Measurements from ENCODE around the gene AUP1. TPM values are rescaled to one million over a fixed set of nuclear protein-coding genes. Genes with fewer than 3 reads are reported as not detected.

AUP1 gene
- total RNA-seq, 1 donor from 2014 or later, result 143 TPM

DNA sequence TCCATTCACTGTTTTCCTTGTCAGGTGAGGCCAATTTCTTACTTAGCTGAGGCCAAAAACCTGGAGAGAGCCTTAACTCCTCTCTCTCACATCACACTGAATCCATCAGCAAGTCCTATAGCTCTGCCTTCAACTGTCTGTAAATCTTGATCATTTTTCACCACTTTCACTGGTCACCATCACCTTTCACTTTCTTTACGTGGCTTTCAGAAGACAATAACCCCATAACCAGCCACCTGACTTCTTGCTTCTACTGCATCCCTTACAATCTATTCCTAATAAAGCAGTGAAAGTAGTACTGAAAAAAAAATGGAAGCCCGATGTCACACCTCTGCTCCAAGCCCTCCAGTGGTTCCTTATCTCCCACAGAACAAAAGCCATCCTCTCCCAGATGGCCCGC, 16.5 kb upstream of the AUP1 start:
- H3K36me3 ChIP-seq (ENCODE audit: control insufficient read depth, insufficient read depth, low read length), result no peaks in the 10 kb centered on the region
- no peak for DNase-seq (ENCODE audit: low read depth)
- H3K27me3 ChIP-seq (ENCODE audit: control insufficient read depth, insufficient read depth, low read length), result no peaks in the 10 kb centered on the region
- H3K4me3 ChIP-seq (ENCODE audit: low read depth, low read length), result no peak overlapping the region
- TF ChIP-seq, protein P1, sequence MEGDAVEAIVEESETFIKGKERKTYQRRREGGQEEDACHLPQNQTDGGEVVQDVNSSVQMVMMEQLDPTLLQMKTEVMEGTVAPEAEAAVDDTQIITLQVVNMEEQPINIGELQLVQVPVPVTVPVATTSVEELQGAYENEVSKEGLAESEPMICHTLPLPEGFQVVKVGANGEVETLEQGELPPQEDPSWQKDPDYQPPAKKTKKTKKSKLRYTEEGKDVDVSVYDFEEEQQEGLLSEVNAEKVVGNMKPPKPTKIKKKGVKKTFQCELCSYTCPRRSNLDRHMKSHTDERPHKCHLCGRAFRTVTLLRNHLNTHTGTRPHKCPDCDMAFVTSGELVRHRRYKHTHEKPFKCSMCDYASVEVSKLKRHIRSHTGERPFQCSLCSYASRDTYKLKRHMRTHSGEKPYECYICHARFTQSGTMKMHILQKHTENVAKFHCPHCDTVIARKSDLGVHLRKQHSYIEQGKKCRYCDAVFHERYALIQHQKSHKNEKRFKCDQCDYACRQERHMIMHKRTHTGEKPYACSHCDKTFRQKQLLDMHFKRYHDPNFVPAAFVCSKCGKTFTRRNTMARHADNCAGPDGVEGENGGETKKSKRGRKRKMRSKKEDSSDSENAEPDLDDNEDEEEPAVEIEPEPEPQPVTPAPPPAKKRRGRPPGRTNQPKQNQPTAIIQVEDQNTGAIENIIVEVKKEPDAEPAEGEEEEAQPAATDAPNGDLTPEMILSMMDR (IDR thresholded peaks at IDR 0.05; ENCODE audit: insufficient read depth, low read length, poor library complexity, severe bottlenecking), result no peak

DNA sequence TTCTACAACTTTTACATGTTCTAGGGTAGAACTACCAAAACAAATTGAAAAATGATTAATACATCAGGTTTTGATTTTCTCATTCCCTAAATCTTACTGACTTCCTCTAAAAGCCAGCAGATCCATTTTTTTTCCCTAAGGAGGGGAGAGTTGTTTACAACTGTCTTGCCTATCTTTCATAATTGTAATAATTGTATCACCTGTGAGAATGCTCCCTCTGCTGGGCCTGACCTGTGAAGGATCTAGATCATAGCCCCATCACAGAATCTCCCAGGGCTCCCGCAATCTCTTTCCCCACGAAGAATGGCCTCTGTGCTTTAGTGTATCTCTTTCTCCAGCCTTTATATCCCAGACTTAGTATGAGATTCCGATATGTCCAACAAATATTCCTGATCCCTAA, 15.1 kb upstream of the AUP1 start:
- H3K27me3 ChIP-seq (ENCODE audit: control insufficient read depth, insufficient read depth, low read length), result no peaks in the 10 kb centered on the region
- H3K36me3 ChIP-seq (ENCODE audit: control insufficient read depth, insufficient read depth, low read length), result no peaks in the 10 kb centered on the region
- DNase-seq (ENCODE audit: low read depth), result no peak
- TF ChIP-seq, protein P1 (IDR thresholded peaks at IDR 0.05; ENCODE audit: insufficient read depth, low read length, poor library complexity, severe bottlenecking), result peak; percentile 12
- no peak overlapping the region for H3K4me3 ChIP-seq (ENCODE audit: low read depth, low read length)

DNA sequence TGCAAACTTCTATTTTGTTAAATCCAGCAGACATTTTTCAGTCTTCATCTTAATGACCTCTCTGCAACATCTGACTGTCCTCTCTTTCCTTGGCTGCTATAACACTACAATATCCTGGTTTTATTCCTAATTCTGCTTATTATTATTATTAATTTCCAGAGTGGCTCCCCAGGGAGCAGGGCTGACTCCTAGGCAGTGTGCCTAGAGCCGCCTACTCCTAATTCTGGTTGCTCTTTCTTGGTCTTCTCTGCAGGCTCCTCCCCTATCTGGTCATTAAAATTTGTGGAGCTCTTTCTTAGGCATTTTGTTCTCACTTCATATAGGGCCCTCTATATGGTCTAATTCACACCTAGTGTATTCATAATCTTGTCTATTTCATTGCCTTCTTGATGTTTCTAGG, 13.5 kb upstream of the AUP1 start:
- Histone ChIP-seq H3K27me3 (ENCODE audit: control insufficient read depth, insufficient read depth, low read length) (no peaks in the 10 kb centered on the region), H3K36me3 (ENCODE audit: control insufficient read depth, insufficient read depth, low read length) (no peaks in the 10 kb centered on the region), H3K4me3 (ENCODE audit: low read depth, low read length) (no peak overlapping the region)
- no peak for DNase-seq (ENCODE audit: low read depth)
- TF ChIP-seq, protein P1 (IDR thresholded peaks at IDR 0.05; ENCODE audit: insufficient read depth, low read length, poor library complexity, severe bottlenecking), result no peak

DNA sequence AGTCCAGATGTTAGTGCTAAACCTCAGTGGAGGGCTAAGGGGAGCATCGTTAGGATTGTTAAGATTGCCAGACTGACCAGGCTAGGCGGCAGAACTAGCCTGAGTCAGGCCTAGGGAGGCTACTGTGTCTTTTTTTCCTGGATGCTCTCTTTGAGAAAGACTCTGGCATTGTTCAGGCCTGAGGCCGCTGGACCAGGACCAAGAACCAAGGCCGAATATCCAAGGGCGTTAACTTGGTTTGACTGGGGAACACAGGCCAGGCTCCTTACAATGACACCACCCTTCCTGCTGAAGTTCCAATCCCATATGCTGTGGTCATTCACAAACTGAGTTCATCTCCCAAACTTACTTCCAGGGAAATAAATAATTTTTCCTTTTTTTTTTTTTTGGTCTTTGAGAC, 10.8 kb upstream of the AUP1 start:
- no peaks in the 10 kb centered on the region for H3K27me3 ChIP-seq (ENCODE audit: control insufficient read depth, insufficient read depth, low read length)
- DNase-seq (ENCODE audit: low read depth), result no peak
- TF ChIP-seq, protein P1 (IDR thresholded peaks at IDR 0.05; ENCODE audit: insufficient read depth, low read length, poor library complexity, severe bottlenecking), result no peak
- H3K36me3 ChIP-seq (ENCODE audit: control insufficient read depth, insufficient read depth, low read length), result no peaks in the 10 kb centered on the region
- H3K4me3 ChIP-seq (ENCODE audit: low read depth, low read length), result no peak overlapping the region

DNA sequence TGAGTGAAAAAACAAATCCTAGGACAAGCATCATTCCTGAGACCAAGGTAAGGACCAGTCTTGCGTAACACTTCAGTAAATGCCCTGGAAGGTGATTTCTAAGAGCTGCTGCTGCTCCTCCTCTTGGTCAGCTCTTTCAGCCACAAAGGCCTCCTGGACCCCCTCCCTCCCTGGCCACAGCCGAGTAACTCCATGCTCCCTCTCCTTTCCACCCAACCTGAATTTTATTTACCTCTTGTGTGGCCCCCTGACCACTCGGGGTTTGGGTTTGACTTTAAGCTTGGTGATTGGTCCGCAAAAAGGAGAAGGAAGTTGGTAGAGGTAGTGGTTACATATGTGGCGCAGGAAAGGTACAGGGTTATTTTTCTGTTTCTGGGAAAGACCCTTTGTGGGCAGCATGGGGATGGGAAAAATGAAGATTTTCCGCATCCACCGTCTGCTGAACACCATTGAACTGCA, 9.4 kb upstream of the AUP1 start:
- Histone ChIP-seq H3K4me3 (ENCODE audit: low read depth, low read length) (no peak overlapping the region), H3K27me3 (ENCODE audit: control insufficient read depth, insufficient read depth, low read length) (no peaks in the 10 kb centered on the region), H3K36me3 (ENCODE audit: control insufficient read depth, insufficient read depth, low read length) (no peaks in the 10 kb centered on the region)
- TF ChIP-seq, protein P1 (IDR thresholded peaks at IDR 0.05; ENCODE audit: insufficient read depth, low read length, poor library complexity, severe bottlenecking), result no peak
- DNase-seq (ENCODE audit: low read depth), result no peak

DNA sequence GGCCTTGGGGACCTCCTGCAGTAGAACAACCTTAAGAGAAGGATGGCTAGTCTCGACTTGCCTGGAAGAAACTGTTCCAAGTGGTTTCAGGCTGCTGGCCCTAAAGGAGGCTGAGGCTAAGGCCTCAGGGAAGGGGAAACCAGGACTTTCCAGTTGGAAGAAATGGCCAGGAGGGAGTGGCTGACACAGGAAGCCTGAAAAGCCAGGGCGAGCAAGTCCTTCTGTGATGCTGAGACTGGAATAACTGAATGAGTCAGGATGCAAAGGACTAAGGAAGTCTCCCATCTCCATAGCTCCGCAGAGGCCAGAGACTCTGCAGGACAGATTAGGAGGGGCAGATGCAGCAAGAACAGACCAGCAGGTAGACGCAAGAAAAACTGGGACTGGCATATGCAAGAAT, 7.6 kb upstream of the AUP1 start:
- H3K27me3 ChIP-seq (ENCODE audit: control insufficient read depth, insufficient read depth, low read length), result no peaks in the 10 kb centered on the region
- TF ChIP-seq, protein P1 (IDR thresholded peaks at IDR 0.05; ENCODE audit: insufficient read depth, low read length, poor library complexity, severe bottlenecking), result no peak
- no peak for DNase-seq (ENCODE audit: low read depth)

More for the DNA sequence above, 7.6 kb upstream of the AUP1 start:
- no peaks in the 10 kb centered on the region for H3K36me3 ChIP-seq (ENCODE audit: control insufficient read depth, insufficient read depth, low read length)
- H3K4me3 ChIP-seq (ENCODE audit: low read depth, low read length), result no peak overlapping the region

Measured in kidney epithelial cell (primary cell).